ENCODE measurements around the gene FGFR3. TPM values are rescaled to one million over a fixed set of nuclear protein-coding genes. Genes with fewer than 3 reads are reported as not detected.

The FGFR3 gene
- total RNA-seq, 4 donors from 2014 or later, result 0.22 to 1.3 (median 0.94) TPM; not detected in 1

GRCh38 chr4:1751919-1752283 lies 41.2 kb upstream of the FGFR3 start:
- TF ChIP-seq, protein P1, sequence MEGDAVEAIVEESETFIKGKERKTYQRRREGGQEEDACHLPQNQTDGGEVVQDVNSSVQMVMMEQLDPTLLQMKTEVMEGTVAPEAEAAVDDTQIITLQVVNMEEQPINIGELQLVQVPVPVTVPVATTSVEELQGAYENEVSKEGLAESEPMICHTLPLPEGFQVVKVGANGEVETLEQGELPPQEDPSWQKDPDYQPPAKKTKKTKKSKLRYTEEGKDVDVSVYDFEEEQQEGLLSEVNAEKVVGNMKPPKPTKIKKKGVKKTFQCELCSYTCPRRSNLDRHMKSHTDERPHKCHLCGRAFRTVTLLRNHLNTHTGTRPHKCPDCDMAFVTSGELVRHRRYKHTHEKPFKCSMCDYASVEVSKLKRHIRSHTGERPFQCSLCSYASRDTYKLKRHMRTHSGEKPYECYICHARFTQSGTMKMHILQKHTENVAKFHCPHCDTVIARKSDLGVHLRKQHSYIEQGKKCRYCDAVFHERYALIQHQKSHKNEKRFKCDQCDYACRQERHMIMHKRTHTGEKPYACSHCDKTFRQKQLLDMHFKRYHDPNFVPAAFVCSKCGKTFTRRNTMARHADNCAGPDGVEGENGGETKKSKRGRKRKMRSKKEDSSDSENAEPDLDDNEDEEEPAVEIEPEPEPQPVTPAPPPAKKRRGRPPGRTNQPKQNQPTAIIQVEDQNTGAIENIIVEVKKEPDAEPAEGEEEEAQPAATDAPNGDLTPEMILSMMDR (IDR thresholded peaks at IDR 0.05; ENCODE audit: low read depth), result no peak

DNA sequence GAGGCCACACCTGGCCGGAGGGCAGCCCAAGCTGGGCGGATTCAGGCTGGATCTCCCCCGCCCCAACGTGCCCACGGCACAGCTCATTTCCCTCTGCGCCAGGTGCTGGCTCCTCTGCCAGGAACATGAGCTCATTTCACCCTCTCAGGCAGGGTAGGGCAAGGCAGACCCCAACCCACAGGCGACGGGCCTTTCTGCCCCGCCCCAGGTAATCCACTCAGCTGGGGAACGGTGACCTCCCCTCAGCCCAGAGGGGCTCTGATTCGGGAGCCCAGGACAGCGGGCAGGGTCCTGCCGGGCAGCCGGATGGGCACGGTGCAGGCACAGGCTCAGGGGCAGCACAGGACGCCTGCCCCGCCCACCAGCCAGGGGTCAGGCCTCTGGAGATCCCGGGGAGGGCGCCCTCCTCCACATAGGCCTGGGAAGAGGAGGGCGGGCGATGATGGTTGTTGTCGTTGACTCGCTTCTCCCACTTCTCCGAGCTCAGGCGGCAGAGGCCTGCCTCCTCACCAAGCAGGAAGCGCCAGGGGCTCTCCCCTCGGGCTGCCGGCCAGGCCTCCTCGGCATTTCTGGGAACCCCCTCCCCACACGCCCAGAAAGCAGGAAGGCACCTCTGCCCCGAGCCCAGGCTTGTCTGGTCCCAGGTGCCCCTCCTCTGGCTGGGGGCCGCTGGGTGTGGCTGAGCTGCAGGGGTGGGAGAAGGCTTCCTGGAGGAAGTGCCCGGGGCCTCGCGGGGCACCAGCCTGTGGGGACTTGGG lies 40.6 kb upstream of the FGFR3 start:
- TF ChIP-seq, protein P1 (IDR thresholded peaks at IDR 0.05; ENCODE audit: low read depth), result no peak

DNA sequence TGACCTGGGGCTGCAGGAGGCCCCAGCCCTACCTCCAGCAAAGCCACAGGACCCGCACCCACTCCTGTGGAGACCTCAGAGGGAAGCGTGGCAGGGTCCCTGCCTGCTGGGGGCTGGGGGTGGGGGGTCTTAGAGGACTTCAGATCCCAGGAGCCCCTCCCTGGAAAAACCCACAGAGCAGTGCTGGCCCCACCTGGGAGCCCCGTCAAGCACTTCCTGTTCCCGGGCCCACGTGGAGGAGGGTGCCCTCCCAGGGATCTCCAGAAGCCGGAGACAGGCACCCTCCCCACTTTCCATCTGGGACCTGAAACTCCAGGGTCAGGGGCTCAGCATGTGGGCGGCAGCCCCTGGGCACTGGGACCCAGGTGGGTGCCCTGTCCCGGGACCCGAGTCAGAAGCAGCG lies 39.8 kb upstream of the FGFR3 start:
- TF ChIP-seq, protein P1 (IDR thresholded peaks at IDR 0.05; ENCODE audit: low read depth), result no peak

DNA sequence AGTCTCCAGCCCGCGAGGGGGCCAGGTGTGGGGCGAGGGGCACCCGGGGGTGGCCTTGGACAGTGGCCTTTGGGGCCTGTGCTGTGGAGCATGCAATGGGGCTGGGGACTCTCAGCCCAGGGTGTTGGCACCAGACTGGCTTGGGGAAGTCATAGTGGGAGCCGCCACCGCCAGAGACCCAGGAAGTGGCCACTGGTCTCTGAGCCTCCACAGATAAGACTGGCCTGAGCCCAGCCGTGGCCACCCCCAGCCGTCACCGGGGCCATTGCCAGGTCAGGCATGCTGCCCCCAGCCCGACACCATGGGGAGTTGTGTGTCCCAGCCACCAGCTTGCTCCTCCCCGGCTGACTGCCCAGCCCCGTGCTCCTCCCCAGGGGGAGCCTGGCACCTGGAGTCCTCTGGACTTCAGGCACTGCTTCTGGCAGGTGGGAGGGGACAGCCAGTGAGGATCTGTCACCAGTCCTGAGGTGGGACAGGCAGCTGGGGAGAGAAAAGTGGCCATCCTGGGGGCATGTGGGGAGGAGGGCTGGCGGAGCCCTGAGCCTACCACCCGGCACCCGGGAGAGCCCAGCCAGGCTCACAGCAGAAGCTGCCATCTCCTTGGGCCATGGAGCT lies 39.3 kb upstream of the FGFR3 start:
- TF ChIP-seq, protein P1 (IDR thresholded peaks at IDR 0.05; ENCODE audit: low read depth), result no peak

DNA sequence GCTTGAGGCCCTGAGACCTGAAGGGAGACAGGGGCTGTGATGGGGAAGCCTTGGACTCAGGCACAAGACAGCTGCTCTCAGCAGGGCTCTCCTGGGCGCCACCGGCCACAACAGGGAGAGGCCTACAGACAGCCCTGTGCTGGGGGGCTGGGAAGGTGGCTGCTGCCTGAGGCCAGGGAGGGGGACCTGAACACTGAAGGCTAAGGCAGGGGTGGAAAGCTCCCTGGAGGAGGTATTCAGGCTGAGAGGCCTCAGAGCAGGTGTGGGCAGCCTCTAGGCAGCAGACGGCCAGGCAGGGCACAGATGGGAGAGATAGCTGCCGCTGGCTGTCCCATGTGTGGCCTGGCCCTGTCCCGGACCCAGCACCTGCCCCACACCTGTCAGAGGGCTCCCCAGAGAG lies 38.8 kb upstream of the FGFR3 start:
- TF ChIP-seq, protein P1 (IDR thresholded peaks at IDR 0.05; ENCODE audit: low read depth), result no peak

GRCh38 chr4:1755297-1755696 lies 37.8 kb upstream of the FGFR3 start:
- TF ChIP-seq, protein P1 (IDR thresholded peaks at IDR 0.05; ENCODE audit: low read depth), result no peak

DNA sequence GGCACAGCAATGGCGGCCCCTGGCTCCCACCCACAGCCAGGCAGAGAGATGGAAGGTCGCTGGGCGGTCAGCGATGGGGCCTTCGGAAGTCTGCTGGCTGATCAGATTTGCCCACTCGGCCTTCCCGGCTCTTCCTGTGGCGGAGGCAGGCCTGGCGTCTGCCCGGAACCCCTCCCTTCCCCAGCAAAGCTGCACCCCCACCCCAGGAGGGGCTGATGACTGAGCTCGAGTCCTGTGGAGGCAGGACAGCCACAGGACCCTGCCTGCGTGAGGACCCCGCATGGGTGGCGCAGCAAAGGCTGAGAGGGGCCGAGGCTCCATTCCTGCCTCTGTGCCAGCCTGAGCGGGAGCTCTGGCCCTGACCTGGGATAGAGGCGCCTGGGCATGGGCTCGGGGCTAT lies 37.0 kb upstream of the FGFR3 start:
- TF ChIP-seq, protein P1 (IDR thresholded peaks at IDR 0.05; ENCODE audit: low read depth), result no peak
